ENCODE results near the gene CCNI2. TPM values are rescaled to one million over a fixed set of nuclear protein-coding genes. Genes with fewer than 3 reads are reported as not detected.

Gene CCNI2
- total and polyA plus RNA-seq, 9 of the 15 experiments (the other 6 are each of a cell fraction or from before 2014, with no cell fraction given): 0.05 to 1.7 (median 0.81) TPM; not detected in 5

DNA sequence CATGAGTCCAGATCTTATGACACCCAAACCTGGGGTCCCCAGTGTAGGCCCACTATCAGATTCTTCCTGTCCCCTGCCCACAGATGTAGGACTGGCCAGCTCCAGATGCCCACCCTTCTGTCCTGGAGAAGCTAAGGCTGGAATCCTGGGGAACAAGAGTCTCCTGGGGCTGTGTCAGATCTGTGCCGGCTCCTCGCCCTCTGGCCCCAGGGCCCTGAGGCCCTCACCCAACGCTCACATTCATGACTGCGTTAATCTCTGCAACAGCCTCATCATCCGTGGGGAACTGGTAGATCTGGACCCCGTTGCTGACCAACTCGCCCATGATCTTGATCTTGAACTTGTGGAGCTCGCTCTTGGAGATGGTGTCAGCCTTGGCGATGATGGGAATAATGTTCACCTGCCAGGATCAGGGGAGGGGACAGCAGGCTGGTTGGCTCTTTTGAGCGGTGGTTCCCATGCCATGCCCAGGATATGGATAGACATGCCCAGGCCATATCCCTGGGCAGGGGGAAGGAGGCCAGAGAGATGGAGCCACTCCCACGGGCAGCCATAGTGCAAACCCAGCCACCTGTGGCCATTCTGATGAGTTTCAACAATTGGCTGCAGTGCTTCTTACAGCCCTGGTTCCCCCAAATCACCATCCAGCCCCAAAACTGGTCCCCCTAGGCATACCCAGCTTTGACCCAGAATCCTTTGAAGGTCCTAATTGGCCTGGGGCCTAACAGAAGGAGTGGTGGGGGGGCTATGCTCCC lies 15.2 kb downstream of the CCNI2 start:
- H3K27me3 ChIP-seq (ENCODE audit: control insufficient read depth in 2 of 2, insufficient read depth in 2 of 2, low read length in 2 of 2): no peaks in the 10 kb centered on the region
- no peak overlapping the region for H3K4me3 ChIP-seq
- intact Hi-C loops (cut with micrococcal nuclease): no loop called here
- H3K36me3 ChIP-seq (ENCODE audit: control insufficient read depth, insufficient read depth, low read length): peaks cover 96% of the 10 kb centered on the region; the same call in 2 of the 3 replicates
- H3K9me3 ChIP-seq (replicated peaks; ENCODE audit: control insufficient read depth, insufficient read depth, low read depth, low read length): no peaks in the 10 kb centered on the region
- peaks cover 11% of the 10 kb centered on the region for H3K79me2 ChIP-seq (ENCODE audit: control insufficient read depth, insufficient read depth, low read length)
- no TSS peak for BruUV-seq (replicated peaks)
- CTCF ChIA-PET (ENCODE audit: low intra/inter-chr PET ratio): no interaction called here
- H3K9me1 ChIP-seq (ENCODE audit: control insufficient read depth, insufficient read depth, low read length): no peaks in the 10 kb centered on the region
- no peak overlapping the region for H3K27ac ChIP-seq (ENCODE audit: extremely low read depth, low read depth, low read length)
- POLR2A ChIA-PET: interaction anchor here (1.4 to 2.3 kb wide), 6 partner anchors 8 to 58 kb away, joined by 5 to 8 read pairs (median 6); no protein-coding TSS in a partner anchor
- H4K20me1 ChIP-seq (replicated peaks; ENCODE audit: control insufficient read depth, insufficient read depth, low read length): no peaks in the 10 kb centered on the region
- TF ChIP-seq ZNF175 (CRISPR knock-in tag; IDR thresholded peaks at IDR 0.05; ENCODE audit: low read depth): no peak
- TF ChIP-seq ZEB2 (IDR thresholded peaks at IDR 0.05): no peak
- TF ChIP-seq, protein P1, sequence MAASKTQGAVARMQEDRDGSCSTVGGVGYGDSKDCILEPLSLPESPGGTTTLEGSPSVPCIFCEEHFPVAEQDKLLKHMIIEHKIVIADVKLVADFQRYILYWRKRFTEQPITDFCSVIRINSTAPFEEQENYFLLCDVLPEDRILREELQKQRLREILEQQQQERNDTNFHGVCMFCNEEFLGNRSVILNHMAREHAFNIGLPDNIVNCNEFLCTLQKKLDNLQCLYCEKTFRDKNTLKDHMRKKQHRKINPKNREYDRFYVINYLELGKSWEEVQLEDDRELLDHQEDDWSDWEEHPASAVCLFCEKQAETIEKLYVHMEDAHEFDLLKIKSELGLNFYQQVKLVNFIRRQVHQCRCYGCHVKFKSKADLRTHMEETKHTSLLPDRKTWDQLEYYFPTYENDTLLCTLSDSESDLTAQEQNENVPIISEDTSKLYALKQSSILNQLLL (CRISPR knock-in tag; IDR thresholded peaks at IDR 0.05; ENCODE audit: borderline replicate concordance): no peak
- TF ChIP-seq, protein P2, sequence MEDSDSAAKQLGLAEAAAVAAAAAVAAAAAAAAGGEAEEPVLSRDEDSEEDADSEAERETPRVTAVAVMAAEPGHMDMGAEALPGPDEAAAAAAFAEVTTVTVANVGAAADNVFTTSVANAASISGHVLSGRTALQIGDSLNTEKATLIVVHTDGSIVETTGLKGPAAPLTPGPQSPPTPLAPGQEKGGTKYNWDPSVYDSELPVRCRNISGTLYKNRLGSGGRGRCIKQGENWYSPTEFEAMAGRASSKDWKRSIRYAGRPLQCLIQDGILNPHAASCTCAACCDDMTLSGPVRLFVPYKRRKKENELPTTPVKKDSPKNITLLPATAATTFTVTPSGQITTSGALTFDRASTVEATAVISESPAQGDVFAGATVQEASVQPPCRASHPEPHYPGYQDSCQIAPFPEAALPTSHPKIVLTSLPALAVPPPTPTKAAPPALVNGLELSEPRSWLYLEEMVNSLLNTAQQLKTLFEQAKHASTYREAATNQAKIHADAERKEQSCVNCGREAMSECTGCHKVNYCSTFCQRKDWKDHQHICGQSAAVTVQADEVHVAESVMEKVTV (CRISPR knock-in tag; IDR thresholded peaks at IDR 0.05): no peak
- no peak for TF ChIP-seq SNRNP70 (optimal IDR thresholded peaks at IDR 0.05; ENCODE audit: low read depth, low read length)
- TF ChIP-seq GTF2A2 (tag; IDR thresholded peaks at IDR 0.05): no peak
- TF ChIP-seq TAF1 (IDR thresholded peaks at IDR 0.05; ENCODE audit: control insufficient read depth, extremely low read depth, insufficient read depth, low read length, severe bottlenecking): no peak
- TF ChIP-seq RBFOX2 (IDR thresholded peaks at IDR 0.05; ENCODE audit: low read depth, low read length): no peak
- no peak for TF ChIP-seq ZNF717 (CRISPR knock-in tag; IDR thresholded peaks at IDR 0.05)
- TF ChIP-seq, protein P3, sequence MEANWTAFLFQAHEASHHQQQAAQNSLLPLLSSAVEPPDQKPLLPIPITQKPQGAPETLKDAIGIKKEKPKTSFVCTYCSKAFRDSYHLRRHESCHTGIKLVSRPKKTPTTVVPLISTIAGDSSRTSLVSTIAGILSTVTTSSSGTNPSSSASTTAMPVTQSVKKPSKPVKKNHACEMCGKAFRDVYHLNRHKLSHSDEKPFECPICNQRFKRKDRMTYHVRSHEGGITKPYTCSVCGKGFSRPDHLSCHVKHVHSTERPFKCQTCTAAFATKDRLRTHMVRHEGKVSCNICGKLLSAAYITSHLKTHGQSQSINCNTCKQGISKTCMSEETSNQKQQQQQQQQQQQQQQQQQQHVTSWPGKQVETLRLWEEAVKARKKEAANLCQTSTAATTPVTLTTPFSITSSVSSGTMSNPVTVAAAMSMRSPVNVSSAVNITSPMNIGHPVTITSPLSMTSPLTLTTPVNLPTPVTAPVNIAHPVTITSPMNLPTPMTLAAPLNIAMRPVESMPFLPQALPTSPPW (CRISPR knock-in tag; IDR thresholded peaks at IDR 0.05): no peak
- TF ChIP-seq CREM (IDR thresholded peaks at IDR 0.05; ENCODE audit: low read depth): no peak
- no peak for TF ChIP-seq GTF2E2 (tag; IDR thresholded peaks at IDR 0.05)
- TF ChIP-seq MTA2 (IDR thresholded peaks at IDR 0.05; ENCODE audit: low read depth): no peak
- no peak for TF ChIP-seq ZFP1 (CRISPR knock-in tag; IDR thresholded peaks at IDR 0.05)
- in situ Hi-C loops (cut with MboI): no loop called here
- 93% methylated on average over 10 of the region's 11 CpGs for WGBS (ENCODE audit: insufficient coverage, low coverage, missing lambda C conversion rate)
- H2AFZ ChIP-seq (ENCODE audit: low read depth, low read length): no peak overlapping the region
- FAIRE-seq (no peak), DNase-seq (ENCODE audit: extremely low read depth in 1 of 4, low spot score in 3 of 4) (no peak), ATAC-seq (no peak)
- 0 out of 4 replicates have a peak overlapping the region, but pooled peaks of 1 of the 2 experiments have one; percentile 14 for H3K9ac ChIP-seq (ENCODE audit: insufficient read depth in 1 of 2, low read depth in 2 of 2, low read length in 2 of 2)
- H3K4me2 ChIP-seq (ENCODE audit: insufficient read depth, low read length): no peak overlapping the region
- H3K4me1 ChIP-seq (replicated peaks in 1 of 2; ENCODE audit: control insufficient read depth in 2 of 2, insufficient read depth in 2 of 2, low read length in 2 of 2): peaks cover 0 to 16% of the 10 kb centered on the region in 2 experiments; a peak in 2 of 5 replicates

Measured in K562 (cell line).